Measurements from ENCODE around the gene CERK.

The CERK gene

DNA sequence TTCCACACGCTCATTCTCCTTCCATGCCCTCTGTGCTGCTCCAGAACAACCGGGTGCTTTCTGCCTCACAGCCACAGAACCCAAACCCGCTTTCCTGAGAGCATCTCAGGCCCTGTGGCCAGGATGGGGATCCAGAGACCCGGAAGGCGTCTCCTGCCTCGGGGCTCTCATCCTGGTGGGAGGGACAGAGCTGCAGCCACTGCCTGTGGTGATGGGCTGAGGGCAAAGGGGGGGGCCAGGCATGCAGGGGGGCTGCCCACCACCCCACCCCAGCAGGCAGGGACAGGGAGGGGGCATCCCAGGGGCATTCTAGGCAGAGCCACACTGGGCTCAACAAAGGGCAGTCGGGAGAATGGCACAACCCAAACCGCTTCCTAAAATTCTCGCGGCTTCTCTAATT lies 41.4 kb downstream of the CERK start:
- TF ChIP-seq GATA2 (IDR thresholded peaks at IDR 0.05; ENCODE audit: low read depth, low read length) (no peak), GATA3 (IDR thresholded peaks at IDR 0.05; ENCODE audit: low read depth, low read length) (no peak)

DNA sequence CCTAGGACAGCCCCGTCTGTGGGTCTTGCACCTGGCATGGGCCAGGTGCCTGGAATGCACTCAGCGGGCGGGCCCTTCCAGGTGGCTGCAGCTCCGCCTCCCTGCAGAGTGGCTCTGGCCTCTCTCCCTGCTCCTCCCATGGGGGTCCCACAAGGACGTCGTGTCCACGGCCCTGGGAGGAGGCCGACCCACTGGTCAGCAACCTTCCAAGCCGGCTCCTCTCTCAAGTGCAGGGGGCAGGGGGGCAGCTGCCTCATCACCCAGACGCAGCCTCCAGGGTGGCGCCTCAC lies 41.9 kb downstream of the CERK start:
- no peak for TF ChIP-seq GATA2 (IDR thresholded peaks at IDR 0.05; ENCODE audit: low read depth, low read length)
- no peak for TF ChIP-seq GATA3 (IDR thresholded peaks at IDR 0.05; ENCODE audit: low read depth, low read length)

DNA sequence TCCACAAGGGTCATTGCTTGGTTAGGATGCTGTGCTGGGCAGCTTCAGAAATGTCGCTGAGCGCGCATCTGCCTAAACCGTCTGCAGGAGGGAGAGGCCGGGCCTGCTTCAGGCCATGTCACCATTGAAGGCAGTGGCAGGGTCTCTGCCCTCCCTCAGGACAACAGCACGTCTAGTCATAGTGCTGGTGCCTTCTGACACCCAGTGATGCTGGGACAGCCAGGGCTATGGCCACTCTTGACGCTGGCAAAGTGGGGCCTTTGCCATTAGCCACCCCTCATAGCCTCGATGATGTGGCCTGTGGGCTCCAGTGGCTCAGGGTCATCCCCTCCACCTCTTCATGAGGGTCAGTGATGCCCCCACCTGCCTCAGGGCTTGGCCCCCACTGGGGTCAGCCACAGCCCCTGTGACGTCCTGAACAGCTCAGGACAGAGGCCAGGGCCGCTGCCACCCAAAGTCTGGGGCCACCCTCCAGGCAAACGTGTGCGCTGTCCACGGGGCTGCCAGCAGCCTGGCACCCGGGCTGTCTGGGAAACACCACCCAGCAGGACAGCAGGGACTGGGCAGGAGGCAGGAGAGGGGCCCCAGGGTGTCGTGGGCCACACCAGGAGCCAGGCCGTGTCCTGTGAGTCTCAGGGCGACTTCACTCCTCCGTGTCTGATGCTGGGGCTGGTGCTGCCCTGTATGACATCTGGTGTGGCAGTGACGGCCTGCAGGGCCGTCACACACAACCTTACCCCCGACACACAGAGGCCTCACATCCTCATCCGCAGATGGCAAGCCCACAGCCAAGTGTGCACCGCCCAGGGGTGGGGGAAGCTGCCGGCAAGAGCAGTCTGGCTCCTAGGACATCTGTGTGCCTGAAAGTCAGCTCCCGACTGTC lies 42.5 kb downstream of the CERK start:
- TF ChIP-seq GATA3 (IDR thresholded peaks at IDR 0.05; ENCODE audit: low read depth, low read length) (no peak), GATA2 (IDR thresholded peaks at IDR 0.05; ENCODE audit: low read depth, low read length) (no peak)

DNA sequence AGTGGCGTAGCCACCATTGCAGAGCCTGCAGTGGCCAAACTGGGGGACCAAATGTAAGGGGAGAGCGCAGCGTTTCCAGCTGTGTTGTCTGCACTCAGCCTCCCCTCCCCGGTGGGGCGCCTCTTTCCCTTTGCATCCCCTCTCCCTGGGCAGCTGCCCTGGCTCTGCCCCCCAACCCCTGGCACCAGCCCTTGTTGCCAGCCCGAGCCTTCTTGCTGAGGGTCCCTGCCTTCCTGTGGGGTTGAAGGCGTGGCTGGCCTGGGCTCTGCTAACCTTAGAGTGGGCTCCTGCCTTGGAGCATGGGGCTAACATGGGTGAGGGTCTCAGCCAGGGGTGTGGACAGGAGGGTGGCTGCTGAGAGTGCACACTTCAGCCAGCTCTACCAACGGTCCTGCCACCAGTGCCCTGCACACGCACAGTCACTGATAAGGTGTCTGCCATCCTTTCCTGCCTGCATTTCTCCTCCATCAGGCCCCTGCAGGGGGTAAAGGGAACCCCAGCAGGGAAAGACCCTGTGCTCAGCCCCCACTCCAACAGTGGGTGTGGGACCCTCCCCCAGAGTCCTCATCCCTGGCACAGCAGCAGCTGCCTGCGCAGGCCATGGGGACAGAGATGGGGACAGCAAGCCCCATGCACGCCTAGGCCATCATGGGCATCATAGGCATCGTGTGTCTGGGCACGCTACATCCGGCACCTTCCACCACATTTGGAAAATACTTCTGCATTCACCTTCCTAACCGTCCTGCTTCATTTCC lies 43.5 kb downstream of the CERK start:
- TF ChIP-seq GATA3 (IDR thresholded peaks at IDR 0.05; ENCODE audit: low read depth, low read length) = no peak
- no peak for TF ChIP-seq GATA2 (IDR thresholded peaks at IDR 0.05; ENCODE audit: low read depth, low read length)

DNA sequence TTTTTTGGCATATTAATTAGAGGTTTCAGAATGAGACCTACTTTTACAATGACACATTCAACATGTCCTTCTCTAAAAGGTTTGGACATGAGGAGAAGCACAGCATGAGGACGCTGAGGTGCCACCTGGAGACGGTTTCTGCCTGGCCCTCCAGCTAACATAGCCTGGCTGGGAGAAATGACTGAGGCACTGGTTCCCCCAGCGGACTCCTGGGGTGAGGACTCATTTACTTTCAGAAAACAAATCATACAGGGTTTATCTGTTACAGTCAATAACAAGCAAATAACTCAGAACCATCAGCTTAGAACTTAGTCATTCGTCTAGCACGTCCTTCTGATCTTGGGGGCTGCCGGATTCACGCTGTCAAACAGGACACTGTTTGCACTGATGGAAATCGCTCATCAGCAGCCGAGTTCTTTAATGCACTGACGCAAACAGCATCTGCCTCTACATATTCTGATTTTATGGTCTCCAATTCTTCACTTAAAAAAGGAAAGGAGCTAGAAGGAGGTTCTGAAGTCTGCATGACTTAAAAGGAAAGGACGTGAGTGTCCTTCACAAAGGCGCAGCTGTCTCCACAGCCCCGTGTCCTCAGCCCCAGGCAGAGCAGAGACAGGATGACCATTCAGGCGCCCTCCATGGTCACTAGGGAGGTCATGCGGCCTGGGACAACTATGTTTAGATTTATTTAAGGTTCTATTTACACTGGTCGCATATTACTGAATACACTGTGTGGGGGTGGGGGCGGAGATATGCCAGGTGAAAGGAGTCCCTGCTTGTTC lies 44.2 kb downstream of the CERK start:
- TF ChIP-seq GATA2 (IDR thresholded peaks at IDR 0.05; ENCODE audit: low read depth, low read length) (no peak), GATA3 (IDR thresholded peaks at IDR 0.05; ENCODE audit: low read depth, low read length) (no peak)

DNA sequence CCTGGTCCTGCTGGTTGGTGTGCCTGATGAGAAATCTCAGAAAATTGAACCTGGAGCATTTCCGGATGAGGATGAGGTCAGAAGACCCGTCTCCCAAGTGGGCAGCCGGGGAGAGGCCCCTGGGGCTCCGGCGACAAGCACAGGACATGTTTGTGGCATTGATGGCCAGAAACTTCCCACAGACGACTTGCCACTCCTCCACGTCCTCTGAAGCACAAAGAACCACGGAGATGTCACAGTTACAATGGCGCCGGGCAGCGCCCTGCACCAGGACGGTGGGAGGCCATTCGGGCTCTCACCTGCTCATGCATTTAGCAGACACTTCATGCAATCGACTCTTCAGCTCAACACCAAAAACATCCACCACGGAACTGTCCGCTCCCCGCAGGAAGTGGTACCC lies 46.5 kb downstream of the CERK start:
- no peak for TF ChIP-seq GATA2 (IDR thresholded peaks at IDR 0.05; ENCODE audit: low read depth, low read length)
- TF ChIP-seq GATA3 (IDR thresholded peaks at IDR 0.05; ENCODE audit: low read depth, low read length) = no peak

DNA sequence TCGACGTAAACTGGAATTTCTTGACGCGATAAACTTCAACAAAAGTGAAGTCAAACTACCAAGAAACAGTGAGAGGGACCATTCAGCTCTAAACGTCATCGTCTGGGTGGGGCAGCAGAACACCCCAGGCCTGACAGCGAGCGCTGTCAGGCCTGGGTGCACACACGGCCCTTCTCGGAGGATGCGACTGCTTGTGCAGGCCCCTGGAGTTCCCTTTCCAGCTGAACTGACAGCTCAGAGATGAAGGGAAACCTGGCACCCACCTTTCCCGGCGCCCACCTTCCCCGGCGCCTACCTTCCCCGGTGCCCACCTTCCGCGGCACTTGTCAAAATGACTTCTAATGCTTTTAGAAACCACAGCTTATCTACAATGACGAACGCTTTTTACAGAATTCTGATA lies 47.9 kb downstream of the CERK start:
- TF ChIP-seq GATA3 (IDR thresholded peaks at IDR 0.05; ENCODE audit: low read depth, low read length) (no peak), GATA2 (IDR thresholded peaks at IDR 0.05; ENCODE audit: low read depth, low read length) (no peak)

DNA sequence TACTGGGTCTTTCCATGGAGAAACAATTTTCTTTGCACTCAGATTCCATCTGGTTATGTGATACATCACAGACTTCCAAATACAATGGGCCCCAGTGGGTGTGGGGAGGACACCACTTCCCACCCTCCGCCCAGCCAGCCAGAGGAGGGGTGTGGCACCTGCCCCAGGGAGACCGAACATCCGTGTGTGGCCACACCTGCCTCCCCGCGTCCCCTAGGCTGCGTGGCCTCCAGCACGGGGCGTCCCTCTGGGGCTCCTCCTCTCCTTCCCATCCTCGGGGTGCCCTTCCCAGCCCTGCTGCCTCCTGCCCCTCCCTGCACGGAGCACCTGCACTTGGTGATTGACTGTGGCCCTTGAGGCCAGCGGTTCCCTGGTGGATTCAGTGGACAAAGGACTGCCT lies 49.1 kb downstream of the CERK start:
- TF ChIP-seq GATA3 (IDR thresholded peaks at IDR 0.05; ENCODE audit: low read depth, low read length) (no peak), GATA2 (IDR thresholded peaks at IDR 0.05; ENCODE audit: low read depth, low read length) (no peak)

DNA sequence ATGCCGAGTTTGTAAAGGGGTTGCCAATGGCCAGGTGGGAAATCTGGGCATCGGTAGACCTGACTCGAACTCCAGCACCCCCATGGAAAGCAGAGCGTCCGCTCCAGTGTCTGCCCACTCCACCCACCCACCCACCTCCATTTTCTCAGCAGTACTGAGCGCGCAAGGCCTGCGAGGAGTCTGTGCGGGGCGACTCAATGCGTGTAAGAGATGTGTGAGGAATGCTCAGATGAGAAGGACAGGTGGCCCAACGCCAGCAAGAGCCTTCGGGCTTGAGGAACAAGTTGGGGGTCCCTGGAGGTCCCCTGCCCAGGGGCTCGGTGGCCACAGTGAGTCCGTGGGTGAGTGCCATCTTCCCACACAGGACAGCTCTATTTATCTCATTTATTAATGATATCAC lies 50.6 kb downstream of the CERK start:
- TF ChIP-seq GATA2 (IDR thresholded peaks at IDR 0.05; ENCODE audit: low read depth, low read length) (no peak), GATA3 (IDR thresholded peaks at IDR 0.05; ENCODE audit: low read depth, low read length) (no peak)

DNA sequence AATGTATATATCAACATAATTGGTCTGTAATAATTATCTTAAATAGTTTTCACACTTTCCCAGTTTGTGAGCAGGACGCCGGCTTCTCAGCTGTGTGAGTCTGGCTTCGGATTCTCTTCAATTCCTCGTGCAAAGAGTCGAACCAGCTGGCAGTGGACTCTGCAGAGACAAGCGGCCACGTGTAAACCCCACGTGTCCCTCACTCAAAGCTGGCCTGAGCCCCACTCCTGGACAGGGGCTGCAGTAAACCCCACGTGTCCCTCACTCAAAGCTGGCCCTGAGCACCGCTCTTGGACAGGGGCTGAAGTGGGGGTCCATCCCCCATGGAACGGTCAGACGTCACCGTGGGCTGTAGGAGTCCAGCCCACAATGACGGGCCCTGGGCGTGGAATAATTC lies 51.0 kb downstream of the CERK start:
- TF ChIP-seq GATA2 (IDR thresholded peaks at IDR 0.05; ENCODE audit: low read depth, low read length) = no peak
- no peak for TF ChIP-seq GATA3 (IDR thresholded peaks at IDR 0.05; ENCODE audit: low read depth, low read length)

DNA sequence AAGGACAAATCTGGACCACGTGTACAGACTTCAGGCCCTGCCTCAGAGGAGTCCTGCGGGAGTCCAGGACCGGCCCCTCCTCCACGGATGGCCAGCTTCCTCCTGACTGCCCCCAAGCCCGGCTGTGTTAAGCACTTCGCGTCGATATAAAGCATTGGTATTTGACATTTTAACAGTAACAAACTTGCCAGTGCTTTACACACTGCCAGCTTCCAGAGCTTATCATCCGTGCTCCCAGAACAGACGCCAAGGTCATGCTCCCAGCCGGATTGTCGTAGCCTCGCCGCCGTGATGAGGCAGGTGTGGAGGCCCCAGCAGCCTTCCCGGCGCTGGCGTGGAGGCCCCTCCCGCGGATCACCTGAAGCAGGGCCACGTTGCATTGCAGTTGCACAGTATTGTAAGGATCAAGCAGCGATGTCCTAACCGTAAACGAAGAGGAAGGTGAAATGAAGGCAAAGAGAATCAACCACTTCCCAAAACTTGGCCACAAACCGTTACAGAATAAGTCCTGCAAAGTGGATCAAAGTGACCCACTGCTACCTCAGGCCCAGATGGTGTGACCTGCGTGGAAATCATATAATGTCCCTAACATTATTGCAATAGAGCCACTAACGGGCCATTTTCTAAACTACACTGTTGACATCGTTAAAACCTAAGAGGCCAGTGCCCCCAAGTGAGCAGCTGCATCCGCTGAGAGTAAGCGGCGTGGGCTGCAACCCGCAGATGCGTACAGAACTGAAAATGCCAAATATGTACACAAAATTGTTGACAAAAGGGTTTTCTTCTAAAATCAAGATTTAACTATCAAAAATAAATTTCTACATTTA lies 51.6 kb downstream of the CERK start:
- no peak for TF ChIP-seq GATA3 (IDR thresholded peaks at IDR 0.05; ENCODE audit: low read depth, low read length)
- TF ChIP-seq GATA2 (IDR thresholded peaks at IDR 0.05; ENCODE audit: low read depth, low read length) = no peak

DNA sequence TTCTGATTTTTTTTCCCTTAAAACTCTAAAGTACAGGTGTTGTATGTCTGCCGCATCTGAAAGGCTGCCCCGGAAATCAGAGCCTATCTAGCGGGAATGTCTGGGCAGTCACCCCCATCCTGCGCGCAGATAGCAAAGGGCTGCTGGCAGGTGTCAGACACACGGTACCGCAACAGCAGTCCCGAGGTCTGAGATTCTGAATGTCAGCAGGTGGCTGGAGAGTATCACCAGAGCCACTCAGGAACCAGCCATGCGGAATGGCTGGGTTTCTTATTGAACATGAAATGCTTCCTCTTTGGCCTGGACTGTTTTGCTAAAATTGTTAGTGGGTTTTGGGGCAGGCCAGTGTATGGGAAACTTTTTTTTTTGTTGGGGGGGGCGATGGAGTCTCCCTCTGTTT lies 53.3 kb downstream of the CERK start:
- no peak for TF ChIP-seq GATA3 (IDR thresholded peaks at IDR 0.05; ENCODE audit: low read depth, low read length)
- TF ChIP-seq GATA2 (IDR thresholded peaks at IDR 0.05; ENCODE audit: low read depth, low read length) = peak; percentile 52; the same call in 1 of the 2 replicates

DNA sequence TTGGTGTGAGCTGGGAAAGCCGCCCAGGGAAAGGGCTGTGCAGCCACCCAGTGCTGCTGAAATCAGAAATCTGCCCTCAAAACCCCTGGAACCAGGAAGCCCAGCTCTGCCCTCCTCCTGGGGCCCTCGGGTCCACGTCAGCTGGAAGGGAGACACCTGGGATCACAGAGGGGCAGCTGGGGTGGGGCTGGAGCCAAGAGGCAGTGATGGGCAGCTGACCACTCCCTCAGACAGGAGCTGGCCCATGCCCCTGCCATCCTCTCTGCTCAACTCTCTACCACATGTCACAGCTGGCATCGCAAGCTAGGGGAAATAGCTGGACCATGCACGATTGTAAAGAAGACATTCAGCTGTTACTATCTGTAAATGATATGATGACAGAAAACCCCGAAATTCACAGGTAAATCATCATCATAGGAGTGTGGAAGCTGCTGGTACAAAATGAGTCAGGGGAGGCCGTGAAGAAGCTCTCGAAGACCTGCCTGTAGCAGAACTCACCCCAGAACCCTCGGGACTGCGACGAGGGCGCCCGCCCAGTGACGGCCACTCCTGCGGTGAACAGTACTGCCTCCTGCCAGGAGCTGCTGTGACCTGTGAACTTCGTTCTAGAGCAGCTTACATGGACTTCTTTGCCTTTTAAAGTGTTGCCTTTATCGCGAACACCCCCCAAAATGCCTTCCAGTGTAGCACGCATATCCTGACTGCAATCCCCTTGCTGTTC lies 55.9 kb downstream of the CERK start:
- no peak for TF ChIP-seq GATA2 (IDR thresholded peaks at IDR 0.05; ENCODE audit: low read depth, low read length)
- TF ChIP-seq GATA3 (IDR thresholded peaks at IDR 0.05; ENCODE audit: low read depth, low read length) = no peak
